Natural killer cell (primary cell): ENCODE measurements around the gene FAM181A. TPM values are rescaled to one million over a fixed set of nuclear protein-coding genes. Genes with fewer than 3 reads are reported as not detected.

Experiments
- ATAC-seq, 3 donors: fragments of 150-1000 bp in 2 of 3; fragments of 200-7000 bp in 1 of 3; cut with Tn5 transposase; 1 replicate in 1 of 3; 2 replicates in 2 of 3; pipeline ENCODE4 v1.10.0; 2021; ENCODE audit warnings: mild to moderate bottlenecking in 2 of 3, moderate library complexity in 2 of 3
- DNase-seq, 2 donors: peaks; one replicate each; pipeline versions ENCODE4 v3.0.0 to v3.0.0-alpha.2; 2013 to 2021; ENCODE audit warnings: mixed read lengths in 1 of 2
- H3K27ac ChIP-seq: one replicate; pipeline ENCODE4 v1.5.1; 2013; ENCODE audit warnings: mild to moderate bottlenecking, low read length
- H3K27me3 ChIP-seq: one replicate; pipeline ENCODE4 v1.6.1; 2013; ENCODE audit warnings: low read length; ENCODE audit not compliant: control insufficient read depth, insufficient read depth
- H3K36me3 ChIP-seq: one replicate; pipeline ENCODE4 v1.6.1; 2013; ENCODE audit warnings: low read length; ENCODE audit not compliant: control insufficient read depth, insufficient read depth
- H3K4me1 ChIP-seq: one replicate; pipeline ENCODE4 v1.6.1; 2013; ENCODE audit warnings: low read length; ENCODE audit not compliant: control insufficient read depth, insufficient read depth
- H3K4me3 ChIP-seq: one replicate; pipeline ENCODE4 v1.5.1; 2013; ENCODE audit warnings: low read length
- H3K9me3 ChIP-seq: one replicate; pipeline ENCODE4 v1.6.1; 2013; ENCODE audit warnings: low read length; ENCODE audit not compliant: control insufficient read depth, insufficient read depth
- H3K27ac Mint-ChIP-seq, 2 donors: one replicate each; pipeline ENCODE4 v1.8.0; 2022; ENCODE audit warnings: mild to moderate bottlenecking in 2 of 2, mixed read lengths in 2 of 2, moderate library complexity in 1 of 2
- H3K27me3 Mint-ChIP-seq, 2 donors: one replicate each; pipeline ENCODE4 v1.8.0; 2022; ENCODE audit warnings: low read depth in 2 of 2, mixed read lengths in 2 of 2
- H3K36me3 Mint-ChIP-seq: one replicate; pipeline ENCODE4 v1.8.0; 2022; ENCODE audit warnings: mixed read lengths
- H3K4me1 Mint-ChIP-seq, 2 donors: one replicate each; pipeline ENCODE4 v1.8.0; 2022; ENCODE audit warnings: mixed read lengths in 2 of 2
- H3K4me3 Mint-ChIP-seq: one replicate; pipeline ENCODE4 v1.8.0; 2022; ENCODE audit warnings: mild to moderate bottlenecking, moderate library complexity, mixed read lengths
- H3K9me3 Mint-ChIP-seq, 2 donors: one replicate each; pipeline ENCODE4 v1.8.0; 2022; ENCODE audit warnings: mixed read lengths in 2 of 2
- WGBS: methylation state at CpG from one replicate; pipeline ENCODE4 v1.1.7; 2013; ENCODE audit warnings: missing lambda C conversion rate; ENCODE audit not compliant: insufficient coverage; 5-methylcytosine and 5-hydroxymethylcytosine counted together
- intact Hi-C: fragments of 100-400 bp; cut with micrococcal nuclease; formaldehyde crosslinking; loops from one replicate; pipeline ENCODE4 v1.14.2; 2022
- total RNA-seq, 4 donors: library from RNA; stranded (reverse); fragments of 120-200 nt in 1 of 4; gene quantifications; one replicate each; pipeline versions ENCODE4 v1.2.3 to v1.2.4, GENCODE V29; 2013 to 2022
- TF ChIP-seq, protein P1 (sequence below): fragments of 200-600 bp; IDR thresholded peaks from one replicate; pipeline ENCODE4 v1.8.0; 2022; ENCODE audit warnings: antibody characterized with exemption

Gene FAM181A
- total RNA-seq, 3 donors from 2014 or later (not counting 1 experiment from before 2014, with no cell fraction given): not detected

DNA sequence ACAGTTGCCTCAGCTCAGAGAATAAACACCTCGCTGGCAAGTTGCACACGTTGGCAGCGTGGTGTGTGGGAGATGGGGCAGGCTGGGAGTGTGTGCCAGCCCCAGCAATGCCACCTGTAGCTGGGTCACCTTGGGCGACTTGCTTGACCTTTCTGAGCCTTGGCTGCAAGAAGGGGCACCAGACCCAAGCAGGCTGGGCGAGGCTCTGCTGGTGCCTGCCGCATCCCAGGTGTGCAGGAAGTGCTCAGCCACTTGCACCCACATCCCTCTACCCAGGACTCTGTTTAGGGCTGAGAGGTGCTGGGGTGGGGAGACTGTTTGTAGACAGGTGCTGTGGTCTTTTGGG, 629 bp downstream of the FAM181A start:
- H3K4me3 Mint-ChIP-seq: no peak overlapping the region
- Histone ChIP-seq H3K27ac (no peak overlapping the region), H3K27me3 (no peaks in the 10 kb centered on the region), H3K36me3 (no peaks in the 10 kb centered on the region), H3K4me3 (no peak overlapping the region), H3K9me3 (no peaks in the 10 kb centered on the region), H3K4me1 (no peaks in the 10 kb centered on the region)
- 74% methylated on average over 6 of the region's 6 CpGs for WGBS
- H3K4me1 Mint-ChIP-seq: no peaks in the 10 kb centered on the region
- ATAC-seq (no peak), DNase-seq (no peak)
- H3K9me3 Mint-ChIP-seq: no peaks in the 10 kb centered on the region
- intact Hi-C loops: no loop called here
- H3K36me3 Mint-ChIP-seq: no peaks in the 10 kb centered on the region
- TF ChIP-seq, protein P1, sequence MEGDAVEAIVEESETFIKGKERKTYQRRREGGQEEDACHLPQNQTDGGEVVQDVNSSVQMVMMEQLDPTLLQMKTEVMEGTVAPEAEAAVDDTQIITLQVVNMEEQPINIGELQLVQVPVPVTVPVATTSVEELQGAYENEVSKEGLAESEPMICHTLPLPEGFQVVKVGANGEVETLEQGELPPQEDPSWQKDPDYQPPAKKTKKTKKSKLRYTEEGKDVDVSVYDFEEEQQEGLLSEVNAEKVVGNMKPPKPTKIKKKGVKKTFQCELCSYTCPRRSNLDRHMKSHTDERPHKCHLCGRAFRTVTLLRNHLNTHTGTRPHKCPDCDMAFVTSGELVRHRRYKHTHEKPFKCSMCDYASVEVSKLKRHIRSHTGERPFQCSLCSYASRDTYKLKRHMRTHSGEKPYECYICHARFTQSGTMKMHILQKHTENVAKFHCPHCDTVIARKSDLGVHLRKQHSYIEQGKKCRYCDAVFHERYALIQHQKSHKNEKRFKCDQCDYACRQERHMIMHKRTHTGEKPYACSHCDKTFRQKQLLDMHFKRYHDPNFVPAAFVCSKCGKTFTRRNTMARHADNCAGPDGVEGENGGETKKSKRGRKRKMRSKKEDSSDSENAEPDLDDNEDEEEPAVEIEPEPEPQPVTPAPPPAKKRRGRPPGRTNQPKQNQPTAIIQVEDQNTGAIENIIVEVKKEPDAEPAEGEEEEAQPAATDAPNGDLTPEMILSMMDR: no peak
- H3K27ac Mint-ChIP-seq: no peak overlapping the region
- no peaks in the 10 kb centered on the region for H3K27me3 Mint-ChIP-seq

DNA sequence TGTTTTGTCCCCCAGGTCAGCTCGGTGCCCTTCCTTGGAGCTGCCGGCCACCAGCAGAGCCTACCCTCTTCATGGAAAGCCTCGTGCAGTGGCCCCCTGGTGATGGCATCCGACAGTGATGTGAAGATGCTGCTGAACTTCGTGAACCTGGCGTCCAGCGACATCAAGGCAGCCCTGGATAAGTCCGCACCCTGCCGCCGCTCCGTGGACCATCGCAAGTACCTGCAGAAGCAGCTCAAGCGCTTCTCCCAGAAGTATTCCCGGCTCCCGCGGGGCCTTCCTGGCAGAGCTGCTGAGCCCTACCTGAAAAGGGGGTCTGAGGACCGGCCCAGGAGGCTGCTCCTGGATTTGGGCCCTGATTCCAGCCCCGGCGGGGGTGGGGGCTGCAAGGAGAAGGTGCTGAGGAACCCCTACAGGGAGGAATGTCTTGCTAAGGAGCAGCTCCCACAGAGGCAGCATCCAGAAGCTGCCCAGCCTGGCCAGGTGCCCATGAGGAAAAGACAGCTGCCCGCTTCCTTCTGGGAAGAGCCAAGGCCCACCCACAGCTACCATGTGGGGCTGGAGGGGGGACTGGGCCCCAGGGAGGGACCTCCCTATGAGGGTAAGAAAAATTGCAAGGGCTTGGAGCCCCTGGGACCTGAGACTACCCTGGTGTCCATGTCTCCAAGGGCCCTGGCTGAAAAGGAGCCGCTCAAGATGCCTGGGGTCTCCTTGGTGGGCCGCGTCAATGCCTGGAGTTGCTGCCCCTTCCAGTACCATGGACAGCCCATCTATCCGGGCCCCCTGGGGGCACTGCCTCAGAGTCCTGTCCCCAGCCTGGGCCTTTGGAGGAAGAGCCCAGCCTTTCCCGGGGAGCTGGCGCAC, 1.3 kb downstream of the FAM181A start:
- Mint-ChIP-seq H3K4me1 (no peaks in the 10 kb centered on the region), H3K4me3 (no peak overlapping the region), H3K9me3 (no peaks in the 10 kb centered on the region), H3K27me3 (no peaks in the 10 kb centered on the region), H3K27ac (no peak overlapping the region), H3K36me3 (no peaks in the 10 kb centered on the region)
- Histone ChIP-seq H3K27ac (no peak overlapping the region), H3K4me1 (no peaks in the 10 kb centered on the region), H3K36me3 (no peaks in the 10 kb centered on the region), H3K4me3 (no peak overlapping the region), H3K9me3 (no peaks in the 10 kb centered on the region), H3K27me3 (no peaks in the 10 kb centered on the region)
- ATAC-seq (no peak), DNase-seq (no peak)
- intact Hi-C loops: no loop called here
- TF ChIP-seq, protein P1: no peak
- 90% methylated on average over 26 of the region's 26 CpGs for WGBS

DNA sequence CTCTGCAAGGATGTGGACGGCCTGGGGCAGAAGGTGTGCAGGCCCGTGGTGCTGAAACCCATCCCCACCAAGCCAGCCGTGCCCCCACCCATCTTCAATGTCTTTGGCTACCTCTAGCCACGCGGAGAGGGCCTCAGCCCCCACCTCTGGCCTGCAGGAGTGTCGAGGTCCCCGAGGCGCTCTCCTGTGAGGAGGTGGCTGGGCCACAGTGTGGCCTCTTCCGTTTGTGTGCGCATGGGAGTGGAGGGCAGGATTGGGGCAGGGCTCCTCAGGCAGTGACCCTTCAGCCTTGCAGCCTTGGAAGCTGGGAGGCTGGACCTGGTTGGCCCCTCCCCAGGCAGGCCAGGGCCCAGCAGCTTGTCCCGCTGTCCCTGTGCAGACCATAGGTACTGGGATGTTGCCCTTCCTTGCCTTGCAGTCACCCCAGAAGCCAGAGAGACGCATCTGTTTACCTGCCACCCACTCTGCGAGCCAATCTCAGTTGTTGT, 1.9 kb downstream of the FAM181A start:
- H3K36me3 ChIP-seq: no peaks in the 10 kb centered on the region
- intact Hi-C loops: no loop called here
- Mint-ChIP-seq H3K27ac (no peak overlapping the region), H3K4me3 (no peak overlapping the region), H3K9me3 (no peaks in the 10 kb centered on the region), H3K4me1 (no peaks in the 10 kb centered on the region), H3K27me3 (no peaks in the 10 kb centered on the region), H3K36me3 (no peaks in the 10 kb centered on the region)
- H3K27ac ChIP-seq: no peak overlapping the region
- no peak for DNase-seq
- no peaks in the 10 kb centered on the region for H3K4me1 ChIP-seq
- H3K27me3 ChIP-seq: no peaks in the 10 kb centered on the region
- TF ChIP-seq, protein P1: no peak
- no peaks in the 10 kb centered on the region for H3K9me3 ChIP-seq
- WGBS: 92% methylated on average over 13 of the region's 13 CpGs
- no peak overlapping the region for H3K4me3 ChIP-seq
- ATAC-seq: no peak

DNA sequence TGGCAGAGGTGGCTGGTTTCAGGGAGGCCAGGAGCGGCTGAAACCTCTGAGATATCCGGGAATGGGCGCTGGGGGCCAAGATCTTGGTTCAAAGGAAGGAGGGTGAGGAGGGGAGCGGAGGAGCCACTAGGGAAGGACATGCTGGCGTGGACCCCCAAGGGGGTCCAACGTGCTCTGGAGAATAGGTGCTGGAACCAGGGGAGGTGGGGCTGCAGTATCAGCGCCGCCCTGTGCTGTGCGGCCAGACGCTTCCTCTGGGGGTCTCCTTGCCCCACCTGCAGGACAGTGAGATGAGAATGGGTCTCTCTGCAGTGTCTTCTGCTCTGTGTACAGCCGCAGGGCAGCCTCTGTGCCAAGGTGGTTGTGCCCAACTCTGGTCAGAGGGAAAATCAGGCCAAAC, 2.5 kb downstream of the FAM181A start:
- H3K9me3 Mint-ChIP-seq: no peaks in the 10 kb centered on the region
- WGBS: 95% methylated on average over 11 of the region's 11 CpGs
- intact Hi-C loops: no loop called here

More for the DNA sequence above, 2.5 kb downstream of the FAM181A start:
- Mint-ChIP-seq H3K36me3 (no peaks in the 10 kb centered on the region), H3K27me3 (no peaks in the 10 kb centered on the region), H3K4me3 (no peak overlapping the region), H3K4me1 (no peaks in the 10 kb centered on the region), H3K27ac (no peak overlapping the region)
- ATAC-seq: no peak
- H3K4me3 ChIP-seq: no peak overlapping the region
- no peaks in the 10 kb centered on the region for H3K27me3 ChIP-seq
- TF ChIP-seq, protein P1: no peak
- no peaks in the 10 kb centered on the region for H3K4me1 ChIP-seq
- H3K9me3 ChIP-seq: no peaks in the 10 kb centered on the region
- H3K27ac ChIP-seq: no peak overlapping the region
- no peaks in the 10 kb centered on the region for H3K36me3 ChIP-seq
- no peak for DNase-seq
